ENCODE data around the gene KIAA1191. TPM values are rescaled to one million over a fixed set of nuclear protein-coding genes. Genes with fewer than 3 reads are reported as not detected.

The KIAA1191 gene
- total RNA-seq, 1 experiment from 2014 or later = 99.0 TPM

DNA sequence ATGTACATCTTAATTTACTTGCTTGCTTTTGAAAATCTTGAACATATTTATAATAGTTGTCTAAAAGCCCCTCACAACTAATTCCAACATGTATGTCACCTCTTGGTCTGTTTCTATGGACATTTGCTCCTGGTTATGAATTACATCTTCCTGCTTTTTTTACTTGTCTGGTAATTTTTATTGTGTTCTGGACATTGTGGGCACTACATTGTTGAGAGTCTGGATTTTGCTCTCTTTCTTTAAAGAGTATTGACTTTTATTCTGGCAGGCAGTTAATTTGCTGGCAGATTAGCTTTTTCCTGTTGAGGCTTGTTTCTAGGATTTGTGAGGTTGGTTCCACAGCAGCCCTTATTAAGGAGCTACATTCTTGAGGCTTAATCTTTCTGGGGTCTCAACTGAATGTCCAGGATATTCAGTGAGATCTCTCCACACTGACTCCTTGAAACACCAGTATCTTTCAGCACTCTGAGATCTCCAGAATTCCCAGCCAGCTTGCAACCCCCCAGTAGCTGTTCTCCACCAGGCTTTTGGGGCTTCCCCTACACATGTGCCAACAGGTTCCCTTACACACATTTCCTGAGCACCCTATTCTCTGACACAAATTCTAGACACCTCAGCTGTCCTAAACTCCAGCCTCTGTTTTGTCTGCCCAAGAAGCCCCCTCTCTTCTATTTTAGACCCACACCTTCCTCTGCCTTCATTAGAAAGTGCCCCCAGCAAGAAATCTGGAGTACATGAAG is 27.4 kb downstream of the KIAA1191 start:
- Histone ChIP-seq H3K27ac (ENCODE audit: low read depth, low read length) (no peak overlapping the region), H3K9me3 (ENCODE audit: control insufficient read depth in 1 of 2, insufficient read depth in 1 of 2, low read depth in 1 of 2, low read length in 2 of 2) (no peaks in the 10 kb centered on the region), H3K4me1 (ENCODE audit: control insufficient read depth in 1 of 2, insufficient read depth in 2 of 2, low read length in 2 of 2) (no peaks in the 10 kb centered on the region), H3K9ac (ENCODE audit: low read length) (no peak overlapping the region), H3K27me3 (ENCODE audit: insufficient read depth, low read length) (no peaks in the 10 kb centered on the region), H3K4me3 (replicated peaks in 1 of 2; ENCODE audit: low read depth in 1 of 2, low read length in 2 of 2) (no peak overlapping the region), H3K9me2 (ENCODE audit: insufficient read depth) (no peaks in the 10 kb centered on the region), H2AFZ (ENCODE audit: low read depth, low read length, poor library complexity, severe bottlenecking) (no peak overlapping the region), H3K79me2 (ENCODE audit: insufficient read depth, low read length) (no peaks in the 10 kb centered on the region), H3K36me3 (ENCODE audit: control insufficient read depth in 1 of 2, insufficient read depth in 2 of 2, low read length in 2 of 2) (no peaks in the 10 kb centered on the region), H3K4me2 (ENCODE audit: low read length) (no peak overlapping the region), H4K20me1 (ENCODE audit: insufficient read depth) (no peaks in the 10 kb centered on the region)
- intact Hi-C loops (cut with micrococcal nuclease) = no loop called here
- RAD21 ChIA-PET (ENCODE audit: low non-redundant PET in 1 of 2, low total read pairs in 2 of 2, uncharacterized antibody in 2 of 2, unreplicated experiment in 2 of 2) = no interaction called here
- DNase-seq (ENCODE audit: low read depth, low spot score) (no peak), ATAC-seq (no peak)
- POLR2A ChIA-PET = no interaction called here
- CTCF ChIA-PET = no interaction called here
- BruUV-seq (replicated peaks) = no TSS peak
- TF ChIP-seq EZH2 (IDR thresholded peaks at IDR 0.05) (no peak), CEBPB (IDR thresholded peaks at IDR 0.05; ENCODE audit: low read depth) (no peak), FOSL1 (IDR thresholded peaks at IDR 0.05; ENCODE audit: low read depth) (no peak), RAD21 (IDR thresholded peaks at IDR 0.05; ENCODE audit: low read depth) (no peak), ELF1 (IDR thresholded peaks at IDR 0.05; ENCODE audit: borderline replicate concordance, low read depth) (no peak), CBX3 (IDR thresholded peaks at IDR 0.05; ENCODE audit: low read depth) (no peak), EZH2phosphoT487 (IDR thresholded peaks at IDR 0.05; ENCODE audit: borderline replicate concordance) (no peak), SP1 (IDR thresholded peaks at IDR 0.05; ENCODE audit: low read depth) (no peak), ZFX (IDR thresholded peaks at IDR 0.05) (no peak), SRF (IDR thresholded peaks at IDR 0.05; ENCODE audit: low read depth) (no peak), ZNF274 (IDR thresholded peaks at IDR 0.05; ENCODE audit: low read depth, low read length) (no peak), YY1 (IDR thresholded peaks at IDR 0.05; ENCODE audit: extremely low read depth, insufficient replicate concordance, low read depth, low read length) (no peak), EGR1 (IDR thresholded peaks at IDR 0.05; ENCODE audit: low read depth) (no peak), POLR2AphosphoS5 (IDR thresholded peaks at IDR 0.05; ENCODE audit: low read depth, low read length) (no peak), TCF7L2 (IDR thresholded peaks at IDR 0.05; ENCODE audit: borderline replicate concordance, extremely low read depth, insufficient read depth, insufficient read length) (no peak)
- TF ChIP-seq, protein P1, sequence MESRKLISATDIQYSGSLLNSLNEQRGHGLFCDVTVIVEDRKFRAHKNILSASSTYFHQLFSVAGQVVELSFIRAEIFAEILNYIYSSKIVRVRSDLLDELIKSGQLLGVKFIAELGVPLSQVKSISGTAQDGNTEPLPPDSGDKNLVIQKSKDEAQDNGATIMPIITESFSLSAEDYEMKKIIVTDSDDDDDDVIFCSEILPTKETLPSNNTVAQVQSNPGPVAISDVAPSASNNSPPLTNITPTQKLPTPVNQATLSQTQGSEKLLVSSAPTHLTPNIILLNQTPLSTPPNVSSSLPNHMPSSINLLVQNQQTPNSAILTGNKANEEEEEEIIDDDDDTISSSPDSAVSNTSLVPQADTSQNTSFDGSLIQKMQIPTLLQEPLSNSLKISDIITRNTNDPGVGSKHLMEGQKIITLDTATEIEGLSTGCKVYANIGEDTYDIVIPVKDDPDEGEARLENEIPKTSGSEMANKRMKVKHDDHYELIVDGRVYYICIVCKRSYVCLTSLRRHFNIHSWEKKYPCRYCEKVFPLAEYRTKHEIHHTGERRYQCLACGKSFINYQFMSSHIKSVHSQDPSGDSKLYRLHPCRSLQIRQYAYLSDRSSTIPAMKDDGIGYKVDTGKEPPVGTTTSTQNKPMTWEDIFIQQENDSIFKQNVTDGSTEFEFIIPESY (IDR thresholded peaks at IDR 0.05; ENCODE audit: extremely low read depth, insufficient replicate concordance, low read length) = no peak
- TF ChIP-seq, protein P2, sequence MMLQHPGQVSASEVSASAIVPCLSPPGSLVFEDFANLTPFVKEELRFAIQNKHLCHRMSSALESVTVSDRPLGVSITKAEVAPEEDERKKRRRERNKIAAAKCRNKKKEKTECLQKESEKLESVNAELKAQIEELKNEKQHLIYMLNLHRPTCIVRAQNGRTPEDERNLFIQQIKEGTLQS (IDR thresholded peaks at IDR 0.05) = no peak
- TF ChIP-seq, protein P3, sequence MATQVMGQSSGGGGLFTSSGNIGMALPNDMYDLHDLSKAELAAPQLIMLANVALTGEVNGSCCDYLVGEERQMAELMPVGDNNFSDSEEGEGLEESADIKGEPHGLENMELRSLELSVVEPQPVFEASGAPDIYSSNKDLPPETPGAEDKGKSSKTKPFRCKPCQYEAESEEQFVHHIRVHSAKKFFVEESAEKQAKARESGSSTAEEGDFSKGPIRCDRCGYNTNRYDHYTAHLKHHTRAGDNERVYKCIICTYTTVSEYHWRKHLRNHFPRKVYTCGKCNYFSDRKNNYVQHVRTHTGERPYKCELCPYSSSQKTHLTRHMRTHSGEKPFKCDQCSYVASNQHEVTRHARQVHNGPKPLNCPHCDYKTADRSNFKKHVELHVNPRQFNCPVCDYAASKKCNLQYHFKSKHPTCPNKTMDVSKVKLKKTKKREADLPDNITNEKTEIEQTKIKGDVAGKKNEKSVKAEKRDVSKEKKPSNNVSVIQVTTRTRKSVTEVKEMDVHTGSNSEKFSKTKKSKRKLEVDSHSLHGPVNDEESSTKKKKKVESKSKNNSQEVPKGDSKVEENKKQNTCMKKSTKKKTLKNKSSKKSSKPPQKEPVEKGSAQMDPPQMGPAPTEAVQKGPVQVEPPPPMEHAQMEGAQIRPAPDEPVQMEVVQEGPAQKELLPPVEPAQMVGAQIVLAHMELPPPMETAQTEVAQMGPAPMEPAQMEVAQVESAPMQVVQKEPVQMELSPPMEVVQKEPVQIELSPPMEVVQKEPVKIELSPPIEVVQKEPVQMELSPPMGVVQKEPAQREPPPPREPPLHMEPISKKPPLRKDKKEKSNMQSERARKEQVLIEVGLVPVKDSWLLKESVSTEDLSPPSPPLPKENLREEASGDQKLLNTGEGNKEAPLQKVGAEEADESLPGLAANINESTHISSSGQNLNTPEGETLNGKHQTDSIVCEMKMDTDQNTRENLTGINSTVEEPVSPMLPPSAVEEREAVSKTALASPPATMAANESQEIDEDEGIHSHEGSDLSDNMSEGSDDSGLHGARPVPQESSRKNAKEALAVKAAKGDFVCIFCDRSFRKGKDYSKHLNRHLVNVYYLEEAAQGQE (IDR thresholded peaks at IDR 0.05; ENCODE audit: low read depth) = no peak
